ENCODE data around the gene SPOCK1.
"Not testable (repeated sequence)": the region's sequence is repeated elsewhere in the genome, so short reads cannot be mapped to it uniquely, and the experiment has no call there.

SPOCK1 gene

DNA sequence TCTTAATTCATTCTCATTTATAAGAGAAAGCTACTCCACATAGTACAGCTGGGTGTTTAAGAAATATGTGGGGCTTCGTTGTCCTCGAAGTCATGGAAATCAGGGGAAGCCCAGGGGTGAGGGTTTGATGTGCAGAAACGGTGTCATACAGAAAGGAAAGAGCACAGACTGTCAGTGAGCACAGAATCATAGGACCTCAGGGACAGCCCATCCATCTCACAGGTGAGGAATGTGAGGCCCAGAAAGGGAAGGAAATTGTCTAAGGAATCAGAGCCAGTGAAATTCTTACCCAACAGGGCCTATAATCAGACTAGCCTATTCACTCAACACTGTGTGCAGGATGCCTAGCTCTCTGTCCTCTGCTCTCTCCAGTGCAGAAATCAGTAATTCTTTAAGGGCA, 535.6 kb downstream of the SPOCK1 start:
- H3K4me3 ChIP-seq (ENCODE audit: control insufficient read depth, low read depth, low read length): no peak overlapping the region
- TF ChIP-seq, protein P1, sequence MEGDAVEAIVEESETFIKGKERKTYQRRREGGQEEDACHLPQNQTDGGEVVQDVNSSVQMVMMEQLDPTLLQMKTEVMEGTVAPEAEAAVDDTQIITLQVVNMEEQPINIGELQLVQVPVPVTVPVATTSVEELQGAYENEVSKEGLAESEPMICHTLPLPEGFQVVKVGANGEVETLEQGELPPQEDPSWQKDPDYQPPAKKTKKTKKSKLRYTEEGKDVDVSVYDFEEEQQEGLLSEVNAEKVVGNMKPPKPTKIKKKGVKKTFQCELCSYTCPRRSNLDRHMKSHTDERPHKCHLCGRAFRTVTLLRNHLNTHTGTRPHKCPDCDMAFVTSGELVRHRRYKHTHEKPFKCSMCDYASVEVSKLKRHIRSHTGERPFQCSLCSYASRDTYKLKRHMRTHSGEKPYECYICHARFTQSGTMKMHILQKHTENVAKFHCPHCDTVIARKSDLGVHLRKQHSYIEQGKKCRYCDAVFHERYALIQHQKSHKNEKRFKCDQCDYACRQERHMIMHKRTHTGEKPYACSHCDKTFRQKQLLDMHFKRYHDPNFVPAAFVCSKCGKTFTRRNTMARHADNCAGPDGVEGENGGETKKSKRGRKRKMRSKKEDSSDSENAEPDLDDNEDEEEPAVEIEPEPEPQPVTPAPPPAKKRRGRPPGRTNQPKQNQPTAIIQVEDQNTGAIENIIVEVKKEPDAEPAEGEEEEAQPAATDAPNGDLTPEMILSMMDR (IDR thresholded peaks at IDR 0.05; ENCODE audit: control insufficient read depth, insufficient read depth, low read depth, low read length, missing control alignments): no peak
- DNase-seq (ENCODE audit: low read depth): no peak

DNA sequence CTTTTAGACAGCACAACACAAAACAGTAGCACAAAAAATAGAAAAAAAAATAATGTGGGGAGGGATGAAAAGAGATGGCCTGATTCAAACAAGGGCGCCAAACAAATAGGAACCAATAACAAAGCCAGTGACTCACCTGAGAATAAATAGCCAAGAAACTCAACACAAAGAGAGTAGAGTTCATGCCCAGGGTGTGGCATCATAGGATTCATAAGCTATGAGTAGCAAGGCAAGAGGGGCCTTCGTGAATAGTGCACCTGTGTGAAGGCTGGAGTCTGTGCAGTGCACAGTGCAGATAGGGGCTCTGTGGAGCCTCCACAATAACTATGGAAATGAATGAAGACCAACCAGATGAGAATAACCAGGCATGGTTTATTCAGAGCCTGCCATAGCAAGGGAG, 541.7 kb downstream of the SPOCK1 start:
- TF ChIP-seq, protein P1 (IDR thresholded peaks at IDR 0.05; ENCODE audit: control insufficient read depth, insufficient read depth, low read depth, low read length, missing control alignments): no peak
- H3K4me3 ChIP-seq (ENCODE audit: control insufficient read depth, low read depth, low read length): no peak overlapping the region
- no peak for DNase-seq (ENCODE audit: low read depth)

DNA sequence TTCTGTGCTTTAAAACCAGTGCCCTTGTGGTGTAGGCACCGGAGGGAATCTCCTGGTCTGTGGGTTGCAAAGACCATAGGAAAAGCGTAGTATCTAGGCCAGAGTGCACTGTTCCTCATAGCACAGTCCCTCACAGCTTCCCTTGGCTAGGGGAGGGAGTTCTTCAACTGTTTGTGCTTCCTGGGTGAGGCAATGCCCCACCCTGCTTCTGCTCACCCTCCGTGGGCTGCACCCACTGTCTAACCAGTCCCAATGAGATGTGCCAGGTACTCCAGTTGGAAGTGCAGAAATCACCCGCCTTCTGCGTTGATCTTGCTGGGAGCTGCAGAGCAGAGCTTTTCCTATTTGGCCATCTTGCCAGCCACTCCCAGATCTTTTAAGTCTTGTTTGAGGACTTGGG, 545.0 kb downstream of the SPOCK1 start:
- not testable (repeated sequence) for H3K4me3 ChIP-seq (ENCODE audit: control insufficient read depth, low read depth, low read length)

DNA sequence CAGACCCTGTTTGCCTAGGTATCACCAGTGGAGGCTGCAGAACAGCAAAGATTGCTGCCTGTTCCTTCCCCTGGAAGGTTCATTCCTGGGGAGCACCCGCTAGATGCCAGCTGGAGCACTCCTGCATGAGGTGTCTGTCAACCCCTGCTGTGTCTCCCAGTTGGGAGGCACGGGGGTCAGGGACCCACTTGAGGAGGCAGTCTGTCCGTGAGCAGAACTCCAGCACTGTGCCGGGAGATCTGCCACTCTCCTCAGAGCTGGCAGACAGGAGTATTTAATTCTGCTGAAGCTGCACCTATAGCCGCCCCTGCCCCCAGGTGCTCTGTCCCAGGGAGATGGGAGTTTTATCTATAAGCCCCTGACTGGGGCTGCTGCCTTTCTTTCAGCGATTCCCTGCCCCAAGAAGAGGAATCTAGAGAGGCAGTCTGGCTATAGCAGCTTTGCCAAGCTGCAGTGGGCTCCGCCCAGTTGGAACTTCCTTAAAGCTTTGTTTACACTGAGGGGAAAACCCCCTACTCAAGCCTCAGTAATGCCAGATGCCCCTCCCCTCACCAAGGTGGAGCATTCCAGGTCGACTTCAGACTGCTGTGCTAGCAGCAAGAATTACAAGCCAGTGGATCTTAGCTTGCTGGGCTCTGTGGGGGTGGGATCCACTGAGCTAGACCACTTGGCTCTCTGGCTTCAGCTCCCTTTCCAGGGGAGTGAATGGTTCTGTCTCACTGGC, 545.6 kb downstream of the SPOCK1 start:
- H3K4me3 ChIP-seq (ENCODE audit: control insufficient read depth, low read depth, low read length); DNase-seq (ENCODE audit: low read depth): not testable (repeated sequence)

More for the DNA sequence above, 545.0 kb downstream of the SPOCK1 start:
- DNase-seq (ENCODE audit: low read depth): not testable (repeated sequence)

DNA sequence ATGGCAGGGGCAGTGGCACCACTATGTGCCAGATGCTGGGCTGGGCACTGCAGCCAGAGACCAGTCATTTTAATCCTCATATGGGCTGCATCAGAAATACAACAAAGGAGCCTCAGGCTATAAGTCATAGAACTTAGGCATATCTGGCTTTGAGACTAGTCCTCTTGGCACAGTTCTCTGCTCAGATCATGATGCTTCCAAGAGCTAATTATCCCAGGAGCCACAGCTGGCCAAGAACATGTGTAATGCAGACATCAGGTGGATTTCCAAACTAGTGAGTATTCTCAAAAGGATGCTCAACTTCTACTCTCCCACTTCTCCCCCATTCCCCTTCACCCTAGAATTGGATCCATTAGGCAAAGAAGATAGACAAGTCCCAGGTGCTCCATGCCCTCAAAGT, 571.6 kb downstream of the SPOCK1 start:
- DNase-seq (ENCODE audit: low read depth): no peak
- TF ChIP-seq, protein P1 (IDR thresholded peaks at IDR 0.05; ENCODE audit: control insufficient read depth, insufficient read depth, low read depth, low read length, missing control alignments): no peak
- no peak overlapping the region for H3K4me3 ChIP-seq (ENCODE audit: control insufficient read depth, low read depth, low read length)

DNA sequence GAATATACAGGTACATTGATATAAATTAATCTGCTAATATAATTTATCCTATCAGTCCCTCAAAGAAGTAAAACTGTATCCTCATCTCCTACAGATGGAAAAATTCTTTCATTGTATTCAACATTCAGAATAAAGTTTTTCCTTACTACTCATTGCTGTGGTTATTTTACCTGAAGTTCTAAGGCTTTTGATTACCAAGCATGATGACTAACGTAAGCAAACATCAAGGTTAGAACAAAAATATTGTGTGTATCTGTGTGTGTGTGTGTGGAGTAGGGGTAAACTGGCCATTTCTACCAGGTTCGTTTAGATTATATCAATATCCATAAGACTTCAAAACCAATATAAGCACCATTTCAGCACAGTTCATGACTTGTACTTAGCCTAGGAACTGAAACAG, 573.1 kb downstream of the SPOCK1 start:
- no peak overlapping the region for H3K4me3 ChIP-seq (ENCODE audit: control insufficient read depth, low read depth, low read length)
- no peak for DNase-seq (ENCODE audit: low read depth)
- TF ChIP-seq, protein P1 (IDR thresholded peaks at IDR 0.05; ENCODE audit: control insufficient read depth, insufficient read depth, low read depth, low read length, missing control alignments): no peak
